GM18861 (cell line): Measurements from ENCODE around the gene XIRP2.

Experiments
- ATAC-seq: cut with Tn5 transposase; IDR thresholded peaks from one replicate; pipeline ENCODE4 v1.9.1; 2021; ENCODE audit not compliant: unreplicated experiment

XIRP2 gene, protein sequence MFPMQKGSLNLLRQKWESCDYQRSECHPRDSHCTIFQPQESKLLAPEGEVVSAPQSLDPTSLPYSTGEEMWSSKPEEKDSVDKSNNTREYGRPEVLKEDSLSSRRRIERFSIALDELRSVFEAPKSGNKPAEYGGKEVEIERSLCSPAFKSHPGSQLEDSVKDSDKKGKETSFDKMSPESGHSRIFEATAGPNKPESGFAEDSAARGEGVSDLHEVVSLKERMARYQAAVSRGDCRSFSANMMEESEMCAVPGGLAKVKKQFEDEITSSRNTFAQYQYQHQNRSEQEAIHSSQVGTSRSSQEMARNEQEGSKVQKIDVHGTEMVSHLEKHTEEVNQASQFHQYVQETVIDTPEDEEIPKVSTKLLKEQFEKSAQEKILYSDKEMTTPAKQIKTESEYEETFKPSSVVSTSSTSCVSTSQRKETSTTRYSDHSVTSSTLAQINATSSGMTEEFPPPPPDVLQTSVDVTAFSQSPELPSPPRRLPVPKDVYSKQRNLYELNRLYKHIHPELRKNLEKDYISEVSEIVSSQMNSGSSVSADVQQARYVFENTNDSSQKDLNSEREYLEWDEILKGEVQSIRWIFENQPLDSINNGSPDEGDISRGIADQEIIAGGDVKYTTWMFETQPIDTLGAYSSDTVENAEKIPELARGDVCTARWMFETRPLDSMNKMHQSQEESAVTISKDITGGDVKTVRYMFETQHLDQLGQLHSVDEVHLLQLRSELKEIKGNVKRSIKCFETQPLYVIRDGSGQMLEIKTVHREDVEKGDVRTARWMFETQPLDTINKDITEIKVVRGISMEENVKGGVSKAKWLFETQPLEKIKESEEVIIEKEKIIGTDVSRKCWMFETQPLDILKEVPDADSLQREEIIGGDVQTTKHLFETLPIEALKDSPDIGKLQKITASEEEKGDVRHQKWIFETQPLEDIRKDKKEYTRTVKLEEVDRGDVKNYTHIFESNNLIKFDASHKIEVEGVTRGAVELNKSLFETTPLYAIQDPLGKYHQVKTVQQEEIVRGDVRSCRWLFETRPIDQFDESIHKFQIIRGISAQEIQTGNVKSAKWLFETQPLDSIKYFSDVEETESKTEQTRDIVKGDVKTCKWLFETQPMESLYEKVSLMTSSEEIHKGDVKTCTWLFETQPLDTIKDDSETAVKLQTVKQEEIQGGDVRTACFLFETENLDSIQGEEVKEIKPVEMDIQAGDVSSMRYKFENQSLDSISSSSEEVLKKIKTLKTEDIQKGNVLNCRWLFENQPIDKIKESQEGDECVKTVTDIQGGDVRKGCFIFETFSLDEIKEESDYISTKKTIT (N-terminal part only)

DNA sequence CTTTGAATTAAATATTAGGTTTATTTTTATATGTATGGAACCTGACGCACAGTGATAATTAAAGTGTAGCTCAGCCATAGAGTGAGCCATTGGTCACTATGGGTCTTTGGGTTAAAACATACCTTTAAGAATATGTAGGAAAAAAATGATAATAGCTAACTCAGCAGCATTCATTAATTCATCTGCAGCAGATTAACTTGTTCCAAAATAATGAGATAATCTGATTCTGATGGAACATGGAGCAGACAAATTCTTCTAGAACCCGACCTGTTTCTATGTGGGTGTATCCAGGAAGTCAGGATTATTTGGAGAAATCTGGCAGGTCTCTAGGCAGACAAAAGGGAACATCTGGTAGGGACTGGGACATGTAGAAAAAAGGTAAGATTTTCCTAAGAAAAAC lies at the start of gene XIRP2:
Gene XIRP2, plus strand, starts transcription at position 301 of the 400 bp plus-strand sequence. CDS start 15,003 bp downstream, outside the sequence.
- no peak for ATAC-seq

DNA sequence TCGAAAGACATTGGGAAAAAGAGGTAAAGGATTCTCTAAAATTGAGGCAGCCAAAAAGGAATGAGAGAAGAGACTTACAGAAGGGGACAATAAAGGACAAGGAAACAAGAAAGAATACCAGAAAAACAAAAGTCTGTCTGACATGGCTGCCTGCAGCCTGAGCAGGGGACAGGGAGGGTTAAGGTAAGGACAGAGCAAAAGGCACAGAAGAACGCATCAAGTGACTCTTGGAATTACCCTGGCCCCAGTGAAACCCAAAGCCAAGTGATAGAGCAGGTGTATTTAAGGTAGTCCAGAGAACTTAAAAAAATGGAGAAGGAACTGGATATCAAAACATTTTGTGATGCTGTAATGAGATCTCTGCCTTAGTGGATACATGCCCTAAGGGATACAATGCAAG lies 47.1 kb upstream of the XIRP2 start:
- ATAC-seq, result no peak

DNA sequence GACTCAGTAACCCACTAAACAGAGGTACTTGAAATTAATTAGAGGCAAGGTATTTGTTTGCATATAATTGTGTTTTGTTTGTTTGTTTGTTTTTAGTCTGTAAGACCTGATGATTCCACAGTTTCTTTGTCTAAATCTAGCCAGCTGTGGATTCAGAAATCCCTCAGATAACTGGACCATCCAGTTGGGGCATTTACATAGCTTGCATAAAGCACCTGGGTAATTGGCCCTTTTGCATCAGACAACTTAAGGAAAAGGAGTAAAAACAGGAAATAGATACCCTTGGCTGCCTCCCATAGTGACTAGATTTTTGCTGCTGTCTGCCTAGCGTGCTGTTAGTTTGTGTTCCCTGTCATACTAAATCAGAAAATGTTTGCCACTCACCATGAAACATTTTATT lies 46.6 kb upstream of the XIRP2 start:
- no peak for ATAC-seq

DNA sequence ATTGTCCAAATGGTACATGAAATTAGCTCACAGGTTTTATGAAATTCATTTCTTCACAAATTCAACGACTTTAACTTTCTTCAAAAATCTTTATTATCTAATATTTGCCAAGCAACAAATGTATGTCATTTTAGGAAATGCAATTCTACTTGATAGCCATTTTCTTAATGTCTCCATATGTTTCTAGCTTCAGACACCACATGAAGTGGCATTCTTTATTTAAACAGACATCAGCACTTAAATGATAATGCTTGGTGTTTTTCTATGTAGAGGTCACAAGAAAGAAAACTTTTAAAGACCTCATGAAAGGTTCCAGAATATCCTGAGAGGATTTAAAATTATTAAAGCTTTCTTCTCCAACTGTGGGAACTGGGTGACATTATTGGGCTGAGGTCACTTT lies 44.2 kb upstream of the XIRP2 start:
- no peak for ATAC-seq

DNA sequence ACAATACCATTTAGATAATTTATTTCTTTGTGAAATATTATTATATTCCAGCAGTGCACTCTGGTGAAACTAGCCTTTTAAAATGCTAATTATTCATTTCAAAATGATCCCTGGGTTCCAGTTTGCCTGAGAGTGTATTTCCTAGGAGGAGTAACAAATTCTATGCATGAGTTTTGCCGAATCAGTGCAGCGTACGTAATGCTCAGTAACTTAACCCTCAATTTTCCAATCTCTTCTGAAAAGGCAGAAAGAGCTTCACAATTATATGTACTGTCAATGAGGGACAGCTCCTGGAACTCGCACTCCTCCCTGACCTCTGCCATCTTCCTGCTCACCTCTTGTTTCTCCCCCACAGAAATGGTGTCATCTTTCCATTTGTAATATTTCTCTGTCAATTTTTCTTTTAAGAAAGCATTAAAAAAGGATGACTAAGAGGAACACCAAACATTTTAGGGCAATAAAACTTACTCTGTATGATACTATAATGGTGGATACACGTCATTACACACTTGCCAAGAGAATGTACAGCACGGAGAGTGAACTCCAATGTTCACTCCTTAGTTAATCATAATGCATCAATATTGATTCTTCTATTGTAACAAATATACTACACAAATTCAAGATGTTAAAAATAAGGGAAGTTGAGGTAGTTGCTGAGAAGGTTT lies 25.7 kb upstream of the XIRP2 start:
- ATAC-seq, result no peak

DNA sequence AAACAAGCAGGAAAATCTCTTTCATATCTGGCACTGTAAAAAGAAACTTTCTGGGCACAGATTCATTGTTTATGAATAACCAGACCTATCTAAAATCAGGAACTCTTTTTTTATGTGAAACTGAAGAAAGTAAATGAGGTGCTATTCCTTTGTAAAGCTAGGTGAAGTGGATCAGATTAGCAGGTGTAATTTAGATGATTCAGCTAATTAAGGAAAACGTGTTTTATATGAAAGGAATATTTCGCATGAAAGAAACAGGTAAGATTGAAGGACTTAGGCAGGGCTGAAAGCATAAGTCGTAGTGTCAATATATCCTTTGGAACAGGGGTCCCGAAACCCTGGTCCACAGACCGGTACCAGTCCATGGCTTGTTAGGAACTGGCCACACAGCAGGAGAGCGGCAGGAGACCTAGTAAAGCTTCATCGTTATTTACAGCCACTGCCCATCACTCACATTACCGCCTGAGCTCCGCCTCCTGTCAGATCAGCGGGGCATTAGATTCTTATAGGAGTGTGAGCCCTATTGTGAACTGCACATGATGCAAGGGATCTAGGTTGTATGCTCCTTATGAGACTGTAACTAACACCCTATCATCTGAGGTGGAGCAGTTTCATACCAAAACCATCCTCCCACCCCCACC lies 20.3 kb upstream of the XIRP2 start:
- no peak for ATAC-seq

DNA sequence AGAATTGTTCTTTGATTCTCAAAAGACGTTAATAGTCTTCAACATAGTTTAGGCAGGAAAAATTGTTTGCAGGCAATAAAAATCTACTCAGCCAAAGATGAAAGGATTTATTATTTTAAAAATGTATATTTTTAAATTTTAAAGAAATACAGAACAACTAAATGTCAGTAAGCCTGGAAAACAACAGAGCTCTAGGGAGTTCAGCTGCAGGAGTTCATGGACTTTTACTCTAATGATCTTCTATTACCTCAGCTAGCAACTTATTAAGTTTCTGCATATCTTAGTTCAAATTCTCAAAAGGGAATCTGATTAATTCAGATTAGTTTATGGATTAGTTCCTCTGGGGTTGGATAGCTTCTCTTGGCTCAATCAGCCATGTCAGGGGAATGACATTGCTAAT lies 17.9 kb upstream of the XIRP2 start:
- ATAC-seq, result no peak

DNA sequence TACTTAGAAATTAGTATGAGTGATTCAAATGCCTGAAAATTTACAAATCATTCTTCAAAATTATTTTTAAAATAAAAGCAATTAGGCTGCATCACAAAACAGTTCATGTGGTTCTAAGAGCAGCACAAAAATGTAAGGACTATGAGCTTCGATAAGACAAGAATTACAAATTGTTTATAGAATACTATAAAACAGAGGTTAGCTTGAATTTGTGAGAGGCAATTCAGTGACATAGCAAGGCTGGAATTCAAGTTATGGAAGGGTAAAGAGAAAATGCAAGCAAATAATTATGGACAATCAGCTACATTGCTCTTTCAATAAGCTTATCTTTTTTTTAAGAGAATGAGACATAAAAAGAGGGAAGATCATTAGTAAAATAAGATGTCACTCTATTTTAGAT lies 7.1 kb upstream of the XIRP2 start:
- ATAC-seq, result no peak

DNA sequence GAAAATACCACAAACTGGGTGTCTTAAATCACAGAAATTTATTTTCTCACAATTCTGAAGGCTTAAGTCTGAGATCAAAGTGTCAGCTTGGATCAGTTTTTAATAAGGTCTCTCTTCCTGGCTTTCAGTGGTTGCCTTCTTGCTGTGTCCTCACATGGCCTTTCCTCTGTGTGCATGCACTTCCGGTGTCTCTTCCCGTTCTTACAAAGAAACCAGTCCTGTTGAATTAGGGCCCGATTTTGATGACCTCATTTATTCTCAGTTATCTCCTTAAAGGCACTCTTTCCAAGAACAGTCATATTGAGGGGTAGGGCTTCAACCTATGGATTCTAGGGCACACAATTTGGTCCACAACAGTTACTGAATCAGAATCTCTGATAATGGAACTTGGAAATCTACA lies 5.4 kb upstream of the XIRP2 start:
- ATAC-seq, result no peak

DNA sequence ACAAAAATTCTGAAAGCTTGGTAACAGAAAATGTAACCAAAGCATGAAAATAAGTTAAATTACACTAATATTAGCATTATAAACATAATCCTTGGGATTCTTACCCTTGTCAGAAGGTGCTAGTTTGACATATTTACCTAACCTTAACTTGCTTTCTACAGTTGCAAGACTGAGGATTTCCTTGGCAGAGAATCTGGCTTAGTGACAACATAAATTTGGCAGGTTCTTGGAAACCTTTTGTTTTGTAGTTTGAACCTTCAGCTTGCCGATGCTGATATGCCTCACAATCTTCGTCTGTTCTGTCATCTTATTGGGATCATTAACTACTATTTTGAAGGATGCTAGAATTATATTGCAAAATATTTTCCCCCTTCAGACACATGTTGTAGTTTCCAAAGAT lies 3.4 kb downstream of the XIRP2 start:
- ATAC-seq, result no peak

DNA sequence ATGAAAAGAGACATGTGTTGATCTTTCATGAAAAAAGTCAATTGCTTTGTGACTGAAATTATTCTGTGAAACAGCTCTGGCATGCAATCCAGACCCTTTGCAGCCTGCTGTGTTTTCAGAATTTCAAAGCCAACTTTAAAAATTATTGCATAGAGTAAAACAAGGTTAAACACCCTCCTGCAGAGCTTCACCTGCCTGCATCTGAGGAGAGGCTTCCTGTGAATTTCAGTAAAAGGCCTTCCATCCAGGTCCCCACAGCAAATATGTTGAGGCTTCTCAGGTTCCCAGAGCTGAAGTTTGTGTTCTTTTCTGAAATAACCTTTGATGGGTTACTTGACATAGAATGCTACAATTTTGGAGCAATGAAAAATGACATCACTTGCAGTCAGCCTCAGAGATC lies 4.1 kb downstream of the XIRP2 start:
- no peak for ATAC-seq

DNA sequence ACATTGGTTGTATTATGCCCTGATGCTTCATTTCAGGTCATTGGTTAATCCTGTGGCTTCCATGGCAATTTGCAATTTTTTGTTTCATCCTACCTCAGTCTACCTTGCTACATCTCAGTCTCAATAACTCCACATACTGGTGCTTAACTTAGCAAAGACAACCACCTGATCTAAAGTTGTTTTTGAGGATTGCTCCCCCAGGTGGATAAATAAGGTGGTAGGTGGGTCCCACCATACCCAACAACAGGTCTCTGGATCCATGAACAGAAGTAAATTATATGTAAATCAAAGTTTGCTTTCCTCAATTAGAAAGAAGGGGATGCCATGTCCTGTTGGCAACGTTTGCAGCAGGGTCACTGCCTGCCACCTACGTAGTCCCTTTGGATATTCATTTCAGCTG lies 7.0 kb downstream of the XIRP2 start:
- no peak for ATAC-seq

DNA sequence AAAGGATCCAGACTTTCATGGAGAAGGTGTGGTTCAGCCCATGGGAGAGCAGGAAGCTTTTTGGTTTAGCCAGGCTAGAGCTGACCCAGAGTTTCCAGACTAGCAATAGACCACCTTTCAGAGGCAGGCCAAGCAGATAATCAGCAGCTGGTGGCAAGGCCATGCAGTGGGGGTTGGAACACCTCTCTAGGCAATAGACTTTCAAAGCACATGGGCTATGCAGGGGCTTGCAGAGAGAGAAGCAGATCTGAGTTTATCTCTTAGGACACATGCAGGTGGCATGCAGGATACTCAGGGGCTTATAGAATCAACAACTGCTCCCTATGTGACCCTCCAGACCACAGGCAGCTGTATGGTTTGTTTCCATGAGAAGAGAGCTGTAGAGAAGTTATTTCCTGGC lies 9.4 kb downstream of the XIRP2 start:
- no peak for ATAC-seq

DNA sequence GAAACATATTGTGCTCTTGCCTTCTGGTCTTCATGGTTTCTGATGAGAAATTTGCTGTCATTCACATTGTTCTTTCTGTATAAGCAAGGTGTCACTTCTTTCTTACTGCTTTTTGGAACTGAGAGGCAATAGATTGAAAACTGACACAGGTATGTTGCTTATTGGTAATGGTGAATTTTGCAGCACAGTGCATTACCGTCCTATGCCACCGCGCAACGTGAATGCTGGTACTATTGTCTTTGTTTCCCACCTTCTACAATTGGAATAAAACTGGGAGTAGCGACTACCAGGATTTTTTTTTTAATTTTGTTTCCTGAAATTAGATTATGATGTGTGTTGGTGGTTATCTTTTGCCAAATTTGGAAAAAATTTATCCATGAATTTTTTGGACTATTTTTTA lies 11.4 kb downstream of the XIRP2 start:
- ATAC-seq, result no peak

DNA sequence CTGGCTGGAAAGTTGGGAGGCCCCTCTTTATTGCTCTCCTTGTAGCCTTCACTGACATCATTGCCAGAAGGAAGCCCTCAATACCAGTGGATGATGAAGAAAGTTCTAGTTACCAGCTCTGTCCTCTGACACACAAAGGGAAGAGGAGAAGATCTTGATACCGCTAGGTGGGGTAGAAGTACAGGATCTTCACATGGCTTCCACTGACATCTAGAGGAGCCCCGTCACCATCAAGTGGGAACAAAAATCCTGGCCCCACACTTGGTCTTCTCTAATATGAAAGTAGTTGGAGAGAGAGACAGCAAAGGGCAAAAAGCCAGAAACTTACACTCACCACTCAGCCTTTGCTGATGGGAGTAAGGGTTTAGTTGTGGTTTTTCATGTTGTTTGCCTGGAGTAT lies 12.4 kb downstream of the XIRP2 start:
- no peak for ATAC-seq

DNA sequence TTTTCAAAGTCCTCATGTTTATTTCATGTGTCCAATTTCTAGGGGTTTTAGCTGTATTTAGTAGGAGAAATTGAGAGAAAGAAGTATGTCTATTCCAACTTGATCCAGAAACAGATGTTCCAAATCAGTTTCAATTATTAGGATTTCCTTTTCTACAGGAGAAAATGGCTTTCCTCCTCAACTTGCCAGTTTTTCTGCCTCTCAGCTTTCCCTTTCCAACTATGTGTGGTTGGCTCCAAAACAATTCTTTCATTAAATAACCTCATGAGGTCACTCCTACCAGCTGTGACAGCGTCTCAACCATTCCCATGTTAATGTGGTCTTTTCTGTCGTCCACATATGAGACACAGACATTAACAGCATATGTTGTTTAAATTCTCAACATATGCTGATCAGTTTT lies 13.1 kb downstream of the XIRP2 start:
- no peak for ATAC-seq

DNA sequence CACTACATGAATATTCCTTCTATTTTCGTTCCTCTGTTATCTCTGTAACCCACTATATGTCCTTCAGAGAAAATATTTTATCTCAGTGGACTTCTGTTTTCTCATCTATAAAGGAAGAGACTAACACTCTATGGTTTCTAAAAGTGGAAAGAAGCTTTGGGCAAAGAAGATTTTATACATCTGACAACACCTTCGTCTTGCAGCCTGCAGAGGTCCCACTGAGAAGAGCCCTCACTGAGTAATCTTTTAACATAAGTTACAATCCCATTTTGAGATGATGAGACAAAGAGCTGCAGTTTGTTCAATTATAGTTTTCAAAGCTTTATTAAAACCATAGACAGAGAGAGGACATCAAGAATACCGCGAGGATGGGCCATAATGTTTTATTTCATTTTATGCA lies 28.7 kb downstream of the XIRP2 start:
- no peak for ATAC-seq

DNA sequence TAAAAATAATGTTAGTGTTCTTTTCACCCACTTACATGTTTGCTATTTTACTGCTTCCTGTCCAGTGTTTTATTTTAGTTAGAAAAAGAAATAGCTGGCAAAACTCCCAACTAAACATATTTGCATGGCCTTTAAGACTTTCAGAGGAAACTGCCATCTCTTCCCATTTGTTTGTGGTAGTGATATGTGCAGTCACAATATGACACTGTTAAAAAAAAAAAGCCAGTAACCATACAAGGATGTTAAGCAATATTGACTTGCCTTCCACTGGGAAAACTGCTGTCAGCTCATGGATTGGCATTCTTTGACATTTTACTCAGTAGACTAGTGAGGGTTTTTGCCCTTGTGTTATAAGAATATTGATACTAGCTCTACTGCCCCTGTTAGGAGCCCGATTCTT lies 29.1 kb downstream of the XIRP2 start:
- no peak for ATAC-seq

DNA sequence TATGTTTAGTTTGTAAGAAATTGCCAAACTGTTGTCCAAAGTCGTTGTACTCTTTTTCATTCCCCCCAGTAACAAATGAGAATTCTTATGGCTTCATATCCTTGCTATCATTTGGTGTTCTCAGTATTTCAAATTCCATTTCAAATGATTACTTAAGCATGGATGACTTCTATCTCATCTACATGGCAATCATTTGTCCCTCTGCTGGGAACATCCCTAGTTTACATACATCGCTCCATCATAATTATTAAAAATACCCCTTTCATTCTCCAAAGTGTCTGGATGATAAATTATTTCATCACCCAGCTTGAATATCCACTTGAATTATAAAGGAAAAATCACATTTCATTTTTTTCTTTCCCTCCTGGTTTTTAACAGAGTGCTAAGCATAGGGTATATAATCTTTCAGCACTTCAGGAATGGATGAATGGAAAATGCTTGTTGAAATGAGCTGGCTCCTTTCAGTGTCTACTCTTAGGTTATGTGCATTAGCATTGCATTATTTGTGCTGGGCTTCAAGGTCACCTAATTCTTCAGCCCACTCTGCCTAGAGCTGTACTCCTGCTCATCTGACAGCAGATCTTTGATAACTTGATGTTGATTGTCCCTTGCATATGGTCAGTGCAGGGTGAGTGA lies 33.1 kb downstream of the XIRP2 start:
- ATAC-seq, result no peak

DNA sequence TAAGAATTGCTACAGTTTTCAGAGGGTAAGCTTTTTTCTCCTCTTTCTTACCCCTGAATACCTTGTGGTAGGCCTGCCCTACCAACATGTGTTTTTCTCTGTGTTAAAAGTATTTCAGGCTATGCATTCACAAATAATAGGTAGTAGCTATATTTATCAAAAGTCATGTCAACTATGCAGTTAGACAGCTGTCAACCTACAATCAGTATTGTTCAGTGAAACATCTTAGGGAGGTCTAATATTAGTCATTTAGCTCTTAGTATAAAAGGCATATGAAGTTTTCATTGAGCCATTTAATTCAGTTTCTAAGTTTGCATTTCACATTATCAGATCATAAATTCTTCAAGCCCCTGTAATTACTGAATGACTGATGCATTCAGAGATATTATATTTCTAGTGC lies 36.7 kb downstream of the XIRP2 start:
- no peak for ATAC-seq
